Astrocyte (in vitro differentiated cells and primary cell): ENCODE results near the gene MEIOB. TPM values are rescaled to one million over a fixed set of nuclear protein-coding genes. Genes with fewer than 3 reads are reported as not detected.

ENCODE experiments used
- DNase-seq: peaks from one replicate; pipeline ENCODE4 v3.0.0-alpha.2; 2010; ENCODE audit warnings: low read depth
- FAIRE-seq: peaks from 2 replicates; lab custom pipeline; 2011; peaks lifted over from hg19 to GRCh38; lab: Jason Lieb, UNC
- H2AFZ ChIP-seq: 2 replicates; pipeline ENCODE4 v1.6.0; 2012; ENCODE audit warnings: low read depth, low read length, inconsistent platforms
- H3K27ac ChIP-seq: 2 replicates; pipeline ENCODE4 v1.5.1; 2011; ENCODE audit warnings: low read depth, low read length, inconsistent platforms
- H3K27me3 ChIP-seq: 2 replicates; pipeline ENCODE4 v1.6.0; 2011; ENCODE audit warnings: low read length, inconsistent platforms; ENCODE audit not compliant: insufficient read depth
- H3K36me3 ChIP-seq: 2 replicates; pipeline ENCODE4 v1.5.1; 2011; ENCODE audit warnings: low read length, inconsistent platforms; ENCODE audit not compliant: insufficient read depth
- H3K4me1 ChIP-seq: 2 replicates; pipeline ENCODE4 v1.5.1; 2011; ENCODE audit warnings: low read length, inconsistent platforms; ENCODE audit not compliant: insufficient read depth
- H3K4me2 ChIP-seq: 2 replicates; pipeline ENCODE4 v1.6.0; 2012; ENCODE audit warnings: low read length, inconsistent platforms
- H3K4me3 ChIP-seq: 2 replicates; pipeline ENCODE4 v1.5.1; 2011; ENCODE audit warnings: low read depth, mild to moderate bottlenecking, low read length, inconsistent platforms; ENCODE audit not compliant: insufficient read depth
- H3K79me2 ChIP-seq: 2 replicates; pipeline ENCODE4 v1.6.0; 2012; ENCODE audit warnings: mild to moderate bottlenecking, low read length, inconsistent platforms; ENCODE audit not compliant: insufficient read depth
- H3K9ac ChIP-seq: 2 replicates; pipeline ENCODE4 v1.6.0; 2012; ENCODE audit warnings: mild to moderate bottlenecking, low read length, inconsistent platforms
- H3K9me3 ChIP-seq: 2 replicates; pipeline ENCODE4 v1.5.1; 2012; ENCODE audit warnings: low read depth, mild to moderate bottlenecking, low read length, inconsistent platforms; ENCODE audit not compliant: insufficient read depth
- H4K20me1 ChIP-seq: 2 replicates; pipeline ENCODE4 v1.6.0; 2012; ENCODE audit warnings: low read length, inconsistent platforms; ENCODE audit not compliant: insufficient read depth
- H3K27ac Mint-ChIP-seq: one replicate; pipeline ENCODE4 v1.8.0; 2021; ENCODE audit warnings: mild to moderate bottlenecking, mixed read lengths; ENCODE audit not compliant: unreplicated experiment
- H3K27me3 Mint-ChIP-seq: one replicate; pipeline ENCODE4 v1.8.0; 2021; ENCODE audit warnings: low read depth, mixed read lengths; ENCODE audit not compliant: unreplicated experiment
- H3K36me3 Mint-ChIP-seq: one replicate; pipeline ENCODE4 v1.8.0; 2021; ENCODE audit warnings: low read depth, mixed read lengths; ENCODE audit not compliant: unreplicated experiment
- H3K4me1 Mint-ChIP-seq: one replicate; pipeline ENCODE4 v1.8.0; 2021; ENCODE audit warnings: low read depth, mixed read lengths; ENCODE audit not compliant: unreplicated experiment
- H3K4me3 Mint-ChIP-seq: one replicate; pipeline ENCODE4 v1.8.0; 2021; ENCODE audit warnings: mild to moderate bottlenecking, moderate library complexity, mixed read lengths; ENCODE audit not compliant: unreplicated experiment
- H3K9me3 Mint-ChIP-seq: one replicate; pipeline ENCODE4 v1.8.0; 2021; ENCODE audit warnings: mild to moderate bottlenecking, mixed read lengths; ENCODE audit not compliant: unreplicated experiment
- EZH2 ChIP-seq: IDR thresholded peaks from 2 replicates; pipeline ENCODE4 v1.6.1; 2012; ENCODE audit warnings: mild to moderate bottlenecking, low read length, inconsistent platforms; ENCODE audit not compliant: insufficient read depth
- total RNA-seq: library from RNA; stranded (reverse); gene quantifications from 2 replicates; pipeline ENCODE4 v1.2.1, GENCODE V29; 2021
- TF ChIP-seq, protein P1 (sequence below): IDR thresholded peaks from 2 replicates; pipeline ENCODE4 v1.5.1; 2011; ENCODE audit warnings: low read depth, mild to moderate bottlenecking, inconsistent platforms, low read length, moderate library complexity; ENCODE audit not compliant: insufficient read depth

The MEIOB gene
- total RNA-seq, 1 donor from 2014 or later: 0.16 TPM

GRCh38 chr16:1903220-1903574 lies 31.2 kb upstream of the MEIOB start:
- FAIRE-seq: no peak
- no peak overlapping the region for H2AFZ ChIP-seq
- no peak overlapping the region for H3K4me2 ChIP-seq
- Mint-ChIP-seq H3K4me1 (peaks cover 3% of the 10 kb centered on the region), H3K4me3 (no peak overlapping the region), H3K36me3 (no peaks in the 10 kb centered on the region), H3K27ac (no peak overlapping the region), H3K9me3 (no peaks in the 10 kb centered on the region), H3K27me3 (peaks cover 44% of the 10 kb centered on the region)
- TF ChIP-seq, protein P1, sequence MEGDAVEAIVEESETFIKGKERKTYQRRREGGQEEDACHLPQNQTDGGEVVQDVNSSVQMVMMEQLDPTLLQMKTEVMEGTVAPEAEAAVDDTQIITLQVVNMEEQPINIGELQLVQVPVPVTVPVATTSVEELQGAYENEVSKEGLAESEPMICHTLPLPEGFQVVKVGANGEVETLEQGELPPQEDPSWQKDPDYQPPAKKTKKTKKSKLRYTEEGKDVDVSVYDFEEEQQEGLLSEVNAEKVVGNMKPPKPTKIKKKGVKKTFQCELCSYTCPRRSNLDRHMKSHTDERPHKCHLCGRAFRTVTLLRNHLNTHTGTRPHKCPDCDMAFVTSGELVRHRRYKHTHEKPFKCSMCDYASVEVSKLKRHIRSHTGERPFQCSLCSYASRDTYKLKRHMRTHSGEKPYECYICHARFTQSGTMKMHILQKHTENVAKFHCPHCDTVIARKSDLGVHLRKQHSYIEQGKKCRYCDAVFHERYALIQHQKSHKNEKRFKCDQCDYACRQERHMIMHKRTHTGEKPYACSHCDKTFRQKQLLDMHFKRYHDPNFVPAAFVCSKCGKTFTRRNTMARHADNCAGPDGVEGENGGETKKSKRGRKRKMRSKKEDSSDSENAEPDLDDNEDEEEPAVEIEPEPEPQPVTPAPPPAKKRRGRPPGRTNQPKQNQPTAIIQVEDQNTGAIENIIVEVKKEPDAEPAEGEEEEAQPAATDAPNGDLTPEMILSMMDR: no peak
- TF ChIP-seq EZH2: no peak
- H3K9ac ChIP-seq: no peak overlapping the region
- H3K9me3 ChIP-seq: no peaks in the 10 kb centered on the region
- H3K4me3 ChIP-seq: no peak overlapping the region
- no peaks in the 10 kb centered on the region for H3K79me2 ChIP-seq
- peaks cover 18% of the 10 kb centered on the region for H3K27me3 ChIP-seq
- H4K20me1 ChIP-seq: no peaks in the 10 kb centered on the region
- DNase-seq: no peak
- no peaks in the 10 kb centered on the region for H3K4me1 ChIP-seq
- H3K27ac ChIP-seq: no peak overlapping the region
- H3K36me3 ChIP-seq: no peaks in the 10 kb centered on the region

GRCh38 chr16:1902547-1903219 lies 30.7 kb upstream of the MEIOB start:
- H3K27me3 Mint-ChIP-seq: peaks cover 47% of the 10 kb centered on the region
- Histone ChIP-seq H2AFZ (no peak overlapping the region), H3K9ac (no peak overlapping the region), H4K20me1 (no peaks in the 10 kb centered on the region), H3K27me3 (peaks cover 18% of the 10 kb centered on the region), H3K9me3 (no peaks in the 10 kb centered on the region), H3K27ac (no peak overlapping the region), H3K79me2 (no peaks in the 10 kb centered on the region), H3K4me1 (no peaks in the 10 kb centered on the region), H3K4me2 (no peak overlapping the region), H3K4me3 (no peak overlapping the region), H3K36me3 (no peaks in the 10 kb centered on the region)
- no peak for TF ChIP-seq EZH2
- TF ChIP-seq, protein P1: no peak
- H3K4me3 Mint-ChIP-seq: no peak overlapping the region
- H3K27ac Mint-ChIP-seq: no peak overlapping the region
- DNase-seq (no peak), FAIRE-seq (no peak)
- peaks cover 3% of the 10 kb centered on the region for H3K4me1 Mint-ChIP-seq
- H3K36me3 Mint-ChIP-seq: no peaks in the 10 kb centered on the region
- H3K9me3 Mint-ChIP-seq: no peaks in the 10 kb centered on the region

DNA sequence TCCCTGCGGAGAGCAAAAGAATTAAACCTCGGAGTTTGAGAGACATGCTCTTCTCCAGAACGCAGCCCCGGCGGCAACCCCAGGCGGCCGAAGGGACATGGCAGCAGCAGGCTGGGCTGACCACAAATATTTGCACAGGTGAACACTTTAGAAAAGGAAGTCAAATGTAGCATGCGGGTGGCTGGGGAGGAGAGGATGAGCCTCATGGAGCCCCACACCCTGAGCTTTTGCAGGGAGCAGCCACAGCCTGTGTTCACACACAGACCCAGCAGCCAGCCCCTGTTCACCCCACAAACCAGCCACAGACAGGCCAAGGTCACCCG lies 28.4 kb upstream of the MEIOB start:
- H3K4me2 ChIP-seq: no peak overlapping the region
- TF ChIP-seq EZH2: no peak
- TF ChIP-seq, protein P1: no peak
- no peak overlapping the region for H3K4me3 ChIP-seq
- no peaks in the 10 kb centered on the region for H3K9me3 ChIP-seq
- H3K27me3 Mint-ChIP-seq: peaks cover 54% of the 10 kb centered on the region
- no peak overlapping the region for H3K27ac ChIP-seq
- H3K4me1 ChIP-seq: no peaks in the 10 kb centered on the region
- DNase-seq (no peak), FAIRE-seq (no peak)
- H3K4me1 Mint-ChIP-seq: no peaks in the 10 kb centered on the region
- no peak overlapping the region for H3K9ac ChIP-seq
- peaks cover 10% of the 10 kb centered on the region for H3K27me3 ChIP-seq
- H4K20me1 ChIP-seq: no peaks in the 10 kb centered on the region
- no peak overlapping the region for H2AFZ ChIP-seq
- H3K36me3 ChIP-seq: no peaks in the 10 kb centered on the region
- H3K79me2 ChIP-seq: no peaks in the 10 kb centered on the region
- no peaks in the 10 kb centered on the region for H3K9me3 Mint-ChIP-seq
- H3K36me3 Mint-ChIP-seq: no peaks in the 10 kb centered on the region
- H3K27ac Mint-ChIP-seq: no peak overlapping the region
- no peak overlapping the region for H3K4me3 Mint-ChIP-seq
